Kidney (tissue), 14 donors: ENCODE measurements around the gene NUDT3. TPM values are rescaled to one million over a fixed set of nuclear protein-coding genes. Genes with fewer than 3 reads are reported as not detected.

Experiments
- DNase-seq, 5 donors: peaks; one replicate each; pipeline ENCODE4 v3.0.0-alpha.2; 2013 to 2020
- FAIRE-seq: peaks from 2 replicates; lab custom pipeline; 2012; peaks lifted over from hg19 to GRCh38; lab: Jason Lieb, UNC
- H3K27ac ChIP-seq, 2 donors: one replicate each; pipeline ENCODE4 v1.7.0; 2013; ENCODE audit warnings: low read depth in 2 of 2, low read length in 2 of 2, inconsistent platforms in 1 of 2
- H3K27me3 ChIP-seq: one replicate; pipeline ENCODE4 v1.7.1; 2013; ENCODE audit warnings: low read length, inconsistent platforms; ENCODE audit not compliant: control insufficient read depth, insufficient read depth
- H3K36me3 ChIP-seq, 3 donors: one replicate each; pipeline versions ENCODE4 v1.7.0 to v1.7.1; 2013; ENCODE audit warnings: low read length in 3 of 3, control low read depth in 1 of 3, inconsistent platforms in 1 of 3; ENCODE audit not compliant: insufficient read depth in 3 of 3, control insufficient read depth in 2 of 3
- H3K4me1 ChIP-seq, 3 donors: one replicate each; pipeline versions ENCODE4 v1.7.0 to v1.7.1; 2013; ENCODE audit warnings: low read length in 3 of 3, inconsistent platforms in 1 of 3, low read depth in 1 of 3; ENCODE audit not compliant: control insufficient read depth in 2 of 3, insufficient read depth in 2 of 3
- H3K4me3 ChIP-seq, 3 donors: one replicate each; pipeline versions ENCODE4 v1.7.0 to v1.8.1; 2013; ENCODE audit warnings: low read length in 3 of 3, control low read depth in 1 of 3, inconsistent platforms in 1 of 3
- H3K9ac ChIP-seq, 3 donors: one replicate each; pipeline versions ENCODE4 v1.7.0 to v1.7.1; 2013; ENCODE audit warnings: low read length in 3 of 3, control low read depth in 1 of 3, inconsistent platforms in 1 of 3
- H3K9me3 ChIP-seq, 3 donors: one replicate each; pipeline versions ENCODE4 v1.7.0 to v1.7.1; 2013; ENCODE audit warnings: low read length in 3 of 3, control low read depth in 1 of 3, inconsistent platforms in 1 of 3; ENCODE audit not compliant: control insufficient read depth in 2 of 3, insufficient read depth in 1 of 3
- CTCF ChIP-seq: IDR thresholded peaks from 3 replicates; pipeline ENCODE4 v1.5.1; 2012; ENCODE audit warnings: mild to moderate bottlenecking, moderate library complexity, borderline replicate concordance; ENCODE audit not compliant: insufficient read depth; ENCODE audit errors: extremely low read depth
- intact Hi-C: fragments of 100-400 bp; cut with DNase I; formaldehyde crosslinking; loops from one replicate; pipeline ENCODE4 v1.11.1; 2022
- microRNA-seq: library from miRNA; unstranded; fragments of <30 nt; microRNA quantifications from one replicate; pipeline ENCODE4 v1.2.0, GENCODE V29; 2020
- polyA plus RNA-seq: library from polyadenylated mRNA; stranded (reverse); fragments of 350-450 nt; fragmentation: Illumina TruSeq; extraction: RNeasy Lipid Tissue Mini Kit (QIAGEN cat#74804); gene quantifications from one replicate; pipeline ENCODE4 v1.2.3, GENCODE V29; 2014; ENCODE audit warnings: low read depth, low replicate concordance; ENCODE audit not compliant: insufficient read depth
- total RNA-seq: library from RNA; stranded (reverse); fragmentation: NEBNext Ultra II Directional; extraction: Animal tissue kit (Norgen Biotek cat#: 25700); gene quantifications from one replicate; pipeline ENCODE4 v1.2.1, GENCODE V29; 2021
- donor health status: control.
- donor health status: control.
- donor health status: control.
- donor health status: control.
- donor health status: control.
- donor health status: DM: yes; HTN: yes; CAD: no.
- donor health status: Normal renal cell carcinoma (clear cell type).

NUDT3 gene
- total and polyA plus RNA-seq, 2 donors from 2014 or later = 17.7 to 53.8 TPM

- Histone ChIP-seq H3K4me1 (no peaks in the 10 kb centered on the region), H3K36me3 (no peaks in the 10 kb centered on the region), H3K4me3 (no peak overlapping the region), H3K27me3 (no peaks in the 10 kb centered on the region), H3K9ac (no peak overlapping the region), H3K27ac (no peak overlapping the region), H3K9me3 (no peaks in the 10 kb centered on the region)
- intact Hi-C loops = no loop called here
- TF ChIP-seq CTCF = no peak
- no peak for FAIRE-seq
- peak in 1 of 5 donors; percentile 26 for DNase-seq
Observed at GRCh38 chr6:34229877-34230276, 162.6 kb downstream of the NUDT3 start.

Small RNAs within 50 kb of the gene (microRNA-seq; reads per million reads assigned to microRNA genes)
- not detected for gene MIR6835

Other genes with a start within 250 kb of the NUDT3 start
- gene GRM4, start 246.6 kb downstream of the NUDT3 start, total RNA-seq = not detected
- not detected for gene GRM4, start 246.6 kb downstream of the NUDT3 start, polyA plus RNA-seq
- 46.5 TPM for gene HMGA1, start 155.8 kb downstream of the NUDT3 start, total RNA-seq
- 27.1 TPM for gene HMGA1, start 155.8 kb downstream of the NUDT3 start, polyA plus RNA-seq
- gene SMIM29, start 143.7 kb downstream of the NUDT3 start, total RNA-seq = 22.6 TPM
- gene SMIM29, start 143.7 kb downstream of the NUDT3 start, polyA plus RNA-seq = 53.5 TPM
- gene RPS10, start 33.4 kb upstream of the NUDT3 start, total RNA-seq = 1,138 TPM
- 2,105 TPM for gene RPS10, start 33.4 kb upstream of the NUDT3 start, polyA plus RNA-seq
- 1.7 TPM for gene PACSIN1, start 73.4 kb upstream of the NUDT3 start, total RNA-seq
- 4.1 TPM for gene PACSIN1, start 73.4 kb upstream of the NUDT3 start, polyA plus RNA-seq
- gene SPDEF, start 163.7 kb upstream of the NUDT3 start, total RNA-seq = 0.19 TPM
- not detected for gene SPDEF, start 163.7 kb upstream of the NUDT3 start, polyA plus RNA-seq